Mesenchymal stem cell (in vitro differentiated cells and primary cell): Measurements from ENCODE around the gene UGT2B10.

Source experiments
- DNase-seq: peaks from one replicate; pipeline ENCODE4 v3.0.0-alpha.2; 2013
- H2AFZ ChIP-seq: one replicate; pipeline ENCODE4 v1.6.1; 2013; ENCODE audit warnings: low read depth, mild to moderate bottlenecking, control low read depth, inconsistent platforms, low read length, moderate library complexity
- H2AK5ac ChIP-seq: 2 replicates; pipeline ENCODE4 v1.6.1; 2013; ENCODE audit warnings: low read length, moderate library complexity, mild to moderate bottlenecking, inconsistent platforms; ENCODE audit not compliant: severe bottlenecking
- H2BK120ac ChIP-seq: one replicate; pipeline ENCODE4 v1.6.1; 2013; ENCODE audit warnings: low read depth, mild to moderate bottlenecking, inconsistent platforms, low read length, moderate library complexity
- H2BK12ac ChIP-seq, 2 experiments: one replicate each; pipeline ENCODE4 v1.6.1; 2013; ENCODE audit warnings: inconsistent platforms in 2 of 2, low read length in 2 of 2, mild to moderate bottlenecking in 2 of 2, moderate library complexity in 2 of 2, control low read depth in 1 of 2
- H2BK15ac ChIP-seq: one replicate; pipeline ENCODE4 v1.6.1; 2013; ENCODE audit warnings: mild to moderate bottlenecking, low read depth, inconsistent platforms; ENCODE audit not compliant: poor library complexity, severe bottlenecking
- H2BK5ac ChIP-seq: 2 replicates; pipeline ENCODE4 v1.6.1; 2013; ENCODE audit warnings: low read depth, mild to moderate bottlenecking, low read length, control low read depth, inconsistent platforms; ENCODE audit not compliant: poor library complexity, severe bottlenecking
- H3K14ac ChIP-seq, 2 experiments: one replicate each; pipeline ENCODE4 v1.6.1; 2013; ENCODE audit warnings: inconsistent platforms in 2 of 2, low read length in 2 of 2, control low read depth in 1 of 2, mild to moderate bottlenecking in 1 of 2, moderate library complexity in 1 of 2
- H3K18ac ChIP-seq, 2 experiments: one replicate each; pipeline ENCODE4 v1.6.1; 2013; ENCODE audit warnings: inconsistent platforms in 2 of 2, low read length in 2 of 2, control low read depth in 1 of 2, low read depth in 1 of 2, mild to moderate bottlenecking in 1 of 2
- H3K23ac ChIP-seq, 2 experiments: one replicate each; pipeline ENCODE4 v1.6.1; 2013; ENCODE audit warnings: inconsistent platforms in 2 of 2, low read length in 2 of 2, mild to moderate bottlenecking in 2 of 2, moderate library complexity in 2 of 2, control low read depth in 1 of 2
- H3K27ac ChIP-seq: 2 replicates; pipeline ENCODE4 v1.5.1; 2013; ENCODE audit warnings: mild to moderate bottlenecking, moderate library complexity, low read length, control low read depth, inconsistent platforms; ENCODE audit not compliant: poor library complexity, severe bottlenecking
- H3K27me3 ChIP-seq, 2 experiments: 2 replicates each; pipeline versions ENCODE4 v1.6.1 to v1.7.0; 2013; ENCODE audit warnings: low read length in 2 of 2, mild to moderate bottlenecking in 2 of 2, moderate library complexity in 2 of 2, control low read depth in 1 of 2, inconsistent platforms in 1 of 2; ENCODE audit not compliant: control insufficient read depth in 1 of 2, insufficient read depth in 1 of 2
- H3K36me3 ChIP-seq, 2 experiments: 2 replicates each; pipeline versions ENCODE4 v1.6.1 to v1.7.0; 2013; ENCODE audit warnings: low read length in 2 of 2, control low read depth in 1 of 2, inconsistent platforms in 1 of 2, low read depth in 1 of 2, mild to moderate bottlenecking in 1 of 2; ENCODE audit not compliant: insufficient read depth in 2 of 2, control insufficient read depth in 1 of 2
- H3K4ac ChIP-seq, 2 experiments: one replicate each; pipeline ENCODE4 v1.6.1; 2013; ENCODE audit warnings: inconsistent platforms in 2 of 2, low read length in 2 of 2, mild to moderate bottlenecking in 2 of 2, moderate library complexity in 2 of 2, control low read depth in 1 of 2, low read depth in 1 of 2
- H3K4me1 ChIP-seq: 2 replicates; pipeline ENCODE4 v1.6.1; 2013; ENCODE audit warnings: low read depth, low read length, control low read depth; ENCODE audit not compliant: control insufficient read depth, insufficient read depth
- H3K4me2 ChIP-seq: 2 replicates; pipeline ENCODE4 v1.6.1; 2013; ENCODE audit warnings: low read length, mild to moderate bottlenecking, inconsistent platforms; ENCODE audit not compliant: poor library complexity, severe bottlenecking
- H3K4me3 ChIP-seq, 2 experiments: 2 replicates each; pipeline versions ENCODE4 v1.5.1 to v1.7.0; 2013; ENCODE audit warnings: low read length in 2 of 2, mild to moderate bottlenecking in 2 of 2, control low read depth in 1 of 2, low read depth in 1 of 2; ENCODE audit not compliant: insufficient read depth in 1 of 2
- H3K79me1 ChIP-seq: replicated peaks from 2 replicates; pipeline ENCODE4 v1.6.1; 2013; ENCODE audit warnings: mild to moderate bottlenecking, control low read depth, low read length, inconsistent platforms; ENCODE audit not compliant: poor library complexity, severe bottlenecking
- H3K9ac ChIP-seq: 2 replicates; pipeline ENCODE4 v1.7.0; 2013; ENCODE audit warnings: mild to moderate bottlenecking, low read length, moderate library complexity
- H3K9me3 ChIP-seq: 2 replicates; pipeline ENCODE4 v1.7.0; 2013; ENCODE audit warnings: mild to moderate bottlenecking, low read length; ENCODE audit not compliant: control insufficient read depth
- H4K8ac ChIP-seq: one replicate; pipeline ENCODE4 v1.6.1; 2013; ENCODE audit warnings: inconsistent platforms, mild to moderate bottlenecking, low read length, moderate library complexity
- H4K91ac ChIP-seq: one replicate; pipeline ENCODE4 v1.6.1; 2013; ENCODE audit warnings: mild to moderate bottlenecking, low read length, inconsistent platforms
- WGBS: methylation state at CpG from one replicate; pipeline ENCODE4 v1.1.7; 2013; ENCODE audit warnings: mixed read lengths; 5-methylcytosine and 5-hydroxymethylcytosine counted together

Gene UGT2B10

DNA sequence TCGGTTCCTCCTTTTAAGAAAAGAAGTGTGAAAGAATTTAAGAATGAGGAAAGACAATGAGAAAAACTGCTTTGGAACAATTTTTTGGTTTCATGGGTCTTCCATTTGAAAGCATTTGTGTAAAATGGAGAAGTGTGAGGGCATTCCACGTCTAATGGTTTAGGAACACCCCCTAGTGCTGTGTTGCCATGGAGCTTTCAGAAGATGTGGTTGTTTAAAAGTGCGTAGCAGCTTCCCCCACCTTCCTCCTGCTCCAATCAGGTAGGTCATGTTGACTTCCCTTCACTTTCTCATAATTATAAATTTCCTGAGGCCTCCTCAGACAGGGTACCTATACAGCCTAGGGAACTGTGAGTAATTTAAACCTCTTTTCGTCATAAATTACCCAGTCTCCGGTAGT lies 50.0 kb downstream of the UGT2B10 start:
- Histone ChIP-seq H2BK5ac (no peak overlapping the region), H3K4me3 (no peak overlapping the region), H3K27ac (no peak overlapping the region), H2BK12ac (no peak overlapping the region), H3K4me1 (no peaks in the 10 kb centered on the region), H2AFZ (no peak overlapping the region), H3K9ac (no peak overlapping the region), H2BK15ac (no peak overlapping the region), H3K9me3 (no peaks in the 10 kb centered on the region), H3K23ac (no peak overlapping the region), H2BK120ac (no peak overlapping the region), H3K36me3 (no peaks in the 10 kb centered on the region), H3K79me1 (no peaks in the 10 kb centered on the region), H2AK5ac (no peak overlapping the region), H4K91ac (no peak overlapping the region), H3K4me2 (no peak overlapping the region), H3K18ac (no peak overlapping the region), H3K14ac (no peak overlapping the region), H3K4ac (no peak overlapping the region), H3K27me3 (no peaks in the 10 kb centered on the region), H4K8ac (no peak overlapping the region)
- WGBS: 83% methylated on average over 3 of the region's 5 CpGs
- DNase-seq: no peak

DNA sequence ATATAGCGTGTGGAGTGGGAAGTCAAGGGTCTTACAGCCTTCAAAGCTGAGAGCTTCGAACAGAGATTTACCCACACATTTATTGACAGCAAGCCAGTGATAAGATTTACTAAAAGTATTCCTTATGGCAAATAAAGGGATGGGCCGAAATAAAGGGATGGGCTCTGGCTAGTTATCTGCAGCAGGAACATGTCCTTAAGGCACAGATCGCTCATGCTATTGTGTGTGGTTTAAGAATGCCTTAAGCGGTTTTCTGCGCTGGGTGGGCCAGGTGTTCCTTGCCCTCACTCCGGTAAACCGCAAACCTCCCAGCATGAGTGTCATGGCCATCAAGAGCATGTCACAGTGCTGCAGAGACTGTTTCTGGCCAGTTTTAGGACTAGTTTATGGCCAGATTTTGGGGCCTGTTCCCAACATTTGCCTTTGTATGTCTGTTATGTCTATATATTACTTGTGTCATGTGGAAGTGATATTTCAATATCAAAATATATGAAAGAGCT lies 53.5 kb downstream of the UGT2B10 start:
- H2BK5ac ChIP-seq: no peak overlapping the region
- no peaks in the 10 kb centered on the region for H3K27me3 ChIP-seq
- H3K4me1 ChIP-seq: no peaks in the 10 kb centered on the region
- 92% methylated on average over 7 of the region's 8 CpGs for WGBS
- H4K91ac ChIP-seq: no peak overlapping the region
- H3K18ac ChIP-seq: no peak overlapping the region
- no peak overlapping the region for H3K9ac ChIP-seq
- no peak overlapping the region for H4K8ac ChIP-seq
- H3K27ac ChIP-seq: no peak overlapping the region
- DNase-seq: no peak
- H3K14ac ChIP-seq: no peak overlapping the region
- H3K36me3 ChIP-seq: no peaks in the 10 kb centered on the region
- H2BK120ac ChIP-seq: no peak overlapping the region
- no peak overlapping the region for H3K23ac ChIP-seq
- H3K4me2 ChIP-seq: no peak overlapping the region
- no peak overlapping the region for H2BK12ac ChIP-seq
- no peak overlapping the region for H2AK5ac ChIP-seq
- no peak overlapping the region for H3K4me3 ChIP-seq
- no peak overlapping the region for H2BK15ac ChIP-seq
- H2AFZ ChIP-seq: no peak overlapping the region
- H3K4ac ChIP-seq: no peak overlapping the region
- no peaks in the 10 kb centered on the region for H3K9me3 ChIP-seq
- no peaks in the 10 kb centered on the region for H3K79me1 ChIP-seq

- H3K23ac ChIP-seq: no peak overlapping the region
- H2AFZ ChIP-seq: no peak overlapping the region
- H3K9me3 ChIP-seq: no peaks in the 10 kb centered on the region
- H3K9ac ChIP-seq: no peak overlapping the region
- no peak overlapping the region for H3K4me3 ChIP-seq
- H3K14ac ChIP-seq: no peak overlapping the region
- H3K36me3 ChIP-seq: no peaks in the 10 kb centered on the region
- no peak overlapping the region for H2BK5ac ChIP-seq
- H3K4me2 ChIP-seq: no peak overlapping the region
- H3K4ac ChIP-seq: no peak overlapping the region
- no peak for DNase-seq
- H3K79me1 ChIP-seq: no peaks in the 10 kb centered on the region
- H2AK5ac ChIP-seq: no peak overlapping the region
- no peaks in the 10 kb centered on the region for H3K27me3 ChIP-seq
- no peak overlapping the region for H3K18ac ChIP-seq
- H4K91ac ChIP-seq: no peak overlapping the region
- no peak overlapping the region for H3K27ac ChIP-seq
- no peak overlapping the region for H2BK15ac ChIP-seq
- H3K4me1 ChIP-seq: no peaks in the 10 kb centered on the region
- 93% methylated on average over 1 of the region's 2 CpGs for WGBS
- H4K8ac ChIP-seq: no peak overlapping the region
- no peak overlapping the region for H2BK120ac ChIP-seq
- H2BK12ac ChIP-seq: no peak overlapping the region
Observed at GRCh38 chr4:68871809-68872642, 56.2 kb downstream of the UGT2B10 start.

- Histone ChIP-seq H2BK15ac (no peak overlapping the region), H3K4me1 (no peaks in the 10 kb centered on the region), H2AK5ac (no peak overlapping the region), H3K36me3 (no peaks in the 10 kb centered on the region), H3K4me2 (no peak overlapping the region), H3K18ac (no peak overlapping the region), H2BK120ac (no peak overlapping the region), H3K23ac (no peak overlapping the region), H2AFZ (no peak overlapping the region), H3K4me3 (no peak overlapping the region), H3K4ac (no peak overlapping the region), H4K91ac (no peak overlapping the region), H3K27ac (no peak overlapping the region), H3K79me1 (no peaks in the 10 kb centered on the region), H3K9ac (no peak overlapping the region), H3K9me3 (no peaks in the 10 kb centered on the region), H2BK5ac (no peak overlapping the region), H2BK12ac (no peak overlapping the region), H3K27me3 (no peaks in the 10 kb centered on the region), H3K14ac (no peak overlapping the region), H4K8ac (no peak overlapping the region)
- DNase-seq: no peak
- 94% methylated on average over 2 of the region's 3 CpGs for WGBS
Observed at GRCh38 chr4:68872643-68873502, 57.1 kb downstream of the UGT2B10 start.
